Nucleus accumbens (tissue), 56 donors: Measurements from ENCODE around the gene MN1.

Experiments
- DNase-seq, 56 donors: peaks; one replicate each; lab custom pipeline; 2025; lab: John Stamatoyannopoulos, UW

Gene MN1

GRCh38 chr22:27801616-27802345, at the start of gene MN1:
TSS of gene MN1 (minus strand) at chr22:27801756. CDS start at chr22:27800543, 1,213 bp downstream.
- DNase-seq: peak in 49 of 56 donors; percentile 20 to 88 (median 73)

- no peak for DNase-seq
Measured at GRCh38 chr22:27850000-27850521, 48.5 kb upstream of the MN1 start.

GRCh38 chr22:27848005-27848404, 46.4 kb upstream of the MN1 start:
- DNase-seq: no peak

GRCh38 chr22:27846910-27847309, 45.4 kb upstream of the MN1 start:
- no peak for DNase-seq

- DNase-seq: no peak
Measured at GRCh38 chr22:27846248-27846757, 44.7 kb upstream of the MN1 start.

- DNase-seq: no peak
Measured at GRCh38 chr22:27845644-27846043, 44.1 kb upstream of the MN1 start.

- DNase-seq: no peak
Measured at GRCh38 chr22:27844656-27845591, 43.4 kb upstream of the MN1 start.

- no peak for DNase-seq
Measured at GRCh38 chr22:27844256-27844655, 42.7 kb upstream of the MN1 start.

- DNase-seq: no peak
Measured at GRCh38 chr22:27843441-27843840, 41.9 kb upstream of the MN1 start.

GRCh38 chr22:27842669-27843431, 41.3 kb upstream of the MN1 start:
- DNase-seq: no peak

GRCh38 chr22:27842201-27842600, 40.6 kb upstream of the MN1 start:
- DNase-seq: no peak

GRCh38 chr22:27840436-27840835, 38.9 kb upstream of the MN1 start:
- no peak for DNase-seq

- DNase-seq: no peak
Measured at GRCh38 chr22:27839057-27839660, 37.6 kb upstream of the MN1 start.

GRCh38 chr22:27836181-27836580, 34.6 kb upstream of the MN1 start:
- DNase-seq: no peak

GRCh38 chr22:27835446-27835845, 33.9 kb upstream of the MN1 start:
- no peak for DNase-seq

- DNase-seq: no peak
Measured at GRCh38 chr22:27834364-27835185, 33.0 kb upstream of the MN1 start.

- no peak for DNase-seq
Measured at GRCh38 chr22:27833803-27834202, 32.2 kb upstream of the MN1 start.

GRCh38 chr22:27832606-27833005, 31.1 kb upstream of the MN1 start:
- no peak for DNase-seq

GRCh38 chr22:27829620-27830019, 28.1 kb upstream of the MN1 start:
- no peak for DNase-seq
